HepG2 (cell line): ENCODE results near the gene MEX3A. TPM values are rescaled to one million over a fixed set of nuclear protein-coding genes. Genes with fewer than 3 reads are reported as not detected.

Experiments
- CBX5 ChIP-seq: sonication (generic); formaldehyde crosslinking; IDR thresholded peaks from 2 replicates; pipeline ENCODE4 v1.4.0; 2020; ENCODE audit warnings: missing genetic modification reagents, borderline replicate concordance
- DNMT3B ChIP-seq: conservative IDR thresholded peaks from 2 replicates; pipeline ENCODE4 v1.6.1; 2016; ENCODE audit warnings: missing biosample characterization, control low read depth
- FIP1L1 ChIP-seq: fragments of 200-400 bp; formaldehyde crosslinking; IDR thresholded peaks from 2 replicates; pipeline ENCODE4 v1.6.1; 2018; ENCODE audit warnings: low read depth, mild to moderate bottlenecking, low read length, moderate library complexity, borderline replicate concordance; ENCODE audit not compliant: insufficient read depth
- FOXA1 ChIP-seq, 2 experiments: fragments of 450-650 bp in 1 of 2; sonication (generic) in 1 of 2; formaldehyde crosslinking in 1 of 2; IDR thresholded peaks; 2 replicates each; pipeline versions ENCODE4 v1.4.0 to v1.6.1; 2016 to 2020; ENCODE audit warnings: missing genetic modification reagents in 1 of 2
- GLI4 ChIP-seq: sonication (generic); formaldehyde crosslinking; IDR thresholded peaks from 2 replicates; pipeline ENCODE4 v1.5.1; 2020; ENCODE audit warnings: missing genetic modification reagents, mild to moderate bottlenecking, moderate library complexity, borderline replicate concordance
- GZF1 ChIP-seq: sonication (generic); formaldehyde crosslinking; IDR thresholded peaks from 2 replicates; pipeline ENCODE4 v1.5.1; 2020; ENCODE audit warnings: mild to moderate bottlenecking, missing genetic modification reagents
- PHF20 ChIP-seq: sonication (generic); formaldehyde crosslinking; IDR thresholded peaks from 2 replicates; pipeline ENCODE4 v1.5.0; 2020; ENCODE audit warnings: mild to moderate bottlenecking, missing genetic modification reagents
- PHF8 ChIP-seq: sonication (generic); formaldehyde crosslinking; IDR thresholded peaks from 2 replicates; pipeline ENCODE4 v1.5.0; 2020; ENCODE audit warnings: missing genetic modification reagents
- ZIK1 ChIP-seq: sonication (generic); formaldehyde crosslinking; IDR thresholded peaks from 2 replicates; pipeline ENCODE4 v1.5.0; 2020; ENCODE audit warnings: mild to moderate bottlenecking, low read depth, missing genetic modification reagents, borderline replicate concordance
- ZNF556 ChIP-seq: sonication (generic); formaldehyde crosslinking; IDR thresholded peaks from 2 replicates; pipeline ENCODE4 v1.4.0; 2020; ENCODE audit warnings: mild to moderate bottlenecking, missing genetic modification reagents, borderline replicate concordance
- polyA plus RNA-seq, 8 experiments: library from polyadenylated mRNA; depleted of rRNA in 3 of 8; stranded (reverse) in 7 of 8; unstranded in 1 of 8; fragments of >200 nt; fragmentation: Illumina TruSeq in 4 of 8; extraction: Trizol in 4 of 8; gene quantifications; 2 replicates each; pipeline versions ENCODE4 v1.2.1 to v1.2.3, GENCODE V29; 2011 to 2016; ENCODE audit warnings: low read depth in 4 of 8, missing spikeins in 1 of 8, mixed read lengths in 1 of 8; ENCODE audit not compliant: insufficient read depth in 1 of 8
- total RNA-seq, 5 experiments: library from RNA; depleted of rRNA; stranded (reverse); fragments of >200 nt; fragmentation: Illumina TruSeq; extraction: Trizol; gene quantifications; 2 replicates each; pipeline ENCODE4 v1.2.3, GENCODE V29; 2016; ENCODE audit warnings: low read depth in 1 of 5
- TF ChIP-seq, protein P1 (sequence below), 2 experiments: IDR thresholded peaks; 2 replicates each; pipeline ENCODE4 v1.6.1; 2011 to 2012; ENCODE audit warnings: low read length in 2 of 2, borderline replicate concordance in 1 of 2, low read depth in 1 of 2, mild to moderate bottlenecking in 1 of 2, moderate library complexity in 1 of 2
- TF ChIP-seq, protein P2 (sequence below): sonication (generic); formaldehyde crosslinking; IDR thresholded peaks from 2 replicates; pipeline ENCODE4 v1.4.0; 2020; ENCODE audit warnings: missing genetic modification reagents
- TF ChIP-seq, protein P3 (sequence below): sonication (generic); formaldehyde crosslinking; IDR thresholded peaks from 2 replicates; pipeline ENCODE4 v1.4.0; 2020; ENCODE audit warnings: mild to moderate bottlenecking, low read depth, missing genetic modification reagents
- TF ChIP-seq, protein P4 (sequence below): sonication (generic); formaldehyde crosslinking; IDR thresholded peaks from 2 replicates; pipeline ENCODE4 v1.8.0; 2022; ENCODE audit warnings: missing genetic modification reagents, low read depth, mild to moderate bottlenecking, borderline replicate concordance
- TF ChIP-seq, protein P5 (sequence below): sonication (generic); formaldehyde crosslinking; IDR thresholded peaks from 2 replicates; pipeline ENCODE4 v1.8.0; 2022; ENCODE audit warnings: mild to moderate bottlenecking, missing genetic modification reagents; ENCODE audit not compliant: insufficient replicate concordance

Gene MEX3A
- total and polyA plus RNA-seq, 2 of the 13 experiments (the other 11 are each of a cell fraction or from before 2014, with no cell fraction given): 7.6 to 9.1 TPM

DNA sequence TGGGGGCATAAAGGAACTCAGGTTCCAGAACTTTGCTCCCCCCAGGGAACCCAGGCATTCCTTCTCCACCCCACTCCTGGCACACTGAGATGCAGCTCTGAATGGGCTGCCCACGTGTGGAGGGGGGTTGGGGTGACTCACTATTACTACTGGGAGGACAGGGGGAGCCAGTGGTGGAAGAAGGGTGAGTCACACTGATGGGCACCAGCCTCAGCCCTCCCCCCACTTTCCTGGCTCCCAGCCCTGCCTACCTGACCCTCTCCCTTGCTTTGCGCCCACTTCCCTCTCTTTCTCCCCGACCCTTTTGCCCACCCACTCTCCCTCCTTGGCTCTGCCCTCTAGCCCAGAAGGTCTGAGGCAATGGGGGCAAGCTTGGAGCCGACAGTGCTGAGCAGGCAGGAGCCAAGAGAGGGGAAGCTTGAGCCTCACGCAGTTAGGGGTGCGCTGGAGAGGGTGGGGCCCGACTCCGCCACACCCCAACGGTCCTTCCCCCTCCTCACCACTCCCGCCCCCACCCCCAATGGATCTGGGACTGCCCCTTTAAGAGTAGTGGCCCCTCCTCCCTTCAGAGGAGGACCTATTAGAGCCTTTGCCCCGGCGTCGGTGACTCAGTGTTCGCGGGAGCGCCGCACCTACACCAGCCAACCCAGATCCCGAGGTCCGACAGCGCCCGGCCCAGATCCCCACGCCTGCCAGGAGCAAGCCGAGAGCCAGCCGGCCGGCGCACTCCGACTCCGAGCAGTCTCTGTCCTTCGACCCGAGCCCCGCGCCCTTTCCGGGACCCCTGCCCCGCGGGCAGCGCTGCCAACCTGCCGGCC, 32.0 kb upstream of the MEX3A start, which contains the start of gene LMNA (continued):
- TF ChIP-seq, protein P1, sequence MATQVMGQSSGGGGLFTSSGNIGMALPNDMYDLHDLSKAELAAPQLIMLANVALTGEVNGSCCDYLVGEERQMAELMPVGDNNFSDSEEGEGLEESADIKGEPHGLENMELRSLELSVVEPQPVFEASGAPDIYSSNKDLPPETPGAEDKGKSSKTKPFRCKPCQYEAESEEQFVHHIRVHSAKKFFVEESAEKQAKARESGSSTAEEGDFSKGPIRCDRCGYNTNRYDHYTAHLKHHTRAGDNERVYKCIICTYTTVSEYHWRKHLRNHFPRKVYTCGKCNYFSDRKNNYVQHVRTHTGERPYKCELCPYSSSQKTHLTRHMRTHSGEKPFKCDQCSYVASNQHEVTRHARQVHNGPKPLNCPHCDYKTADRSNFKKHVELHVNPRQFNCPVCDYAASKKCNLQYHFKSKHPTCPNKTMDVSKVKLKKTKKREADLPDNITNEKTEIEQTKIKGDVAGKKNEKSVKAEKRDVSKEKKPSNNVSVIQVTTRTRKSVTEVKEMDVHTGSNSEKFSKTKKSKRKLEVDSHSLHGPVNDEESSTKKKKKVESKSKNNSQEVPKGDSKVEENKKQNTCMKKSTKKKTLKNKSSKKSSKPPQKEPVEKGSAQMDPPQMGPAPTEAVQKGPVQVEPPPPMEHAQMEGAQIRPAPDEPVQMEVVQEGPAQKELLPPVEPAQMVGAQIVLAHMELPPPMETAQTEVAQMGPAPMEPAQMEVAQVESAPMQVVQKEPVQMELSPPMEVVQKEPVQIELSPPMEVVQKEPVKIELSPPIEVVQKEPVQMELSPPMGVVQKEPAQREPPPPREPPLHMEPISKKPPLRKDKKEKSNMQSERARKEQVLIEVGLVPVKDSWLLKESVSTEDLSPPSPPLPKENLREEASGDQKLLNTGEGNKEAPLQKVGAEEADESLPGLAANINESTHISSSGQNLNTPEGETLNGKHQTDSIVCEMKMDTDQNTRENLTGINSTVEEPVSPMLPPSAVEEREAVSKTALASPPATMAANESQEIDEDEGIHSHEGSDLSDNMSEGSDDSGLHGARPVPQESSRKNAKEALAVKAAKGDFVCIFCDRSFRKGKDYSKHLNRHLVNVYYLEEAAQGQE (IDR thresholded peaks at IDR 0.05; ENCODE audit: borderline replicate concordance in 1 of 2, low read depth in 1 of 2, low read length in 2 of 2): peak in 1 of 2 experiments; percentile 27; a peak in 1 of 4 replicates
- TF ChIP-seq, protein P2, sequence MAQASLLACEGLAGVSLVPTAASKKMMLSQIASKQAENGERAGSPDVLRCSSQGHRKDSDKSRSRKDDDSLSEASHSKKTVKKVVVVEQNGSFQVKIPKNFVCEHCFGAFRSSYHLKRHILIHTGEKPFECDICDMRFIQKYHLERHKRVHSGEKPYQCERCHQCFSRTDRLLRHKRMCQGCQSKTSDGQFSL (CRISPR knock-in tag): no peak
- no peak for TF ChIP-seq ZIK1 (CRISPR knock-in tag)
- peak; percentile 56; the same call in 1 of the 2 replicates for TF ChIP-seq PHF8 (CRISPR knock-in tag)
- TF ChIP-seq, protein P3, sequence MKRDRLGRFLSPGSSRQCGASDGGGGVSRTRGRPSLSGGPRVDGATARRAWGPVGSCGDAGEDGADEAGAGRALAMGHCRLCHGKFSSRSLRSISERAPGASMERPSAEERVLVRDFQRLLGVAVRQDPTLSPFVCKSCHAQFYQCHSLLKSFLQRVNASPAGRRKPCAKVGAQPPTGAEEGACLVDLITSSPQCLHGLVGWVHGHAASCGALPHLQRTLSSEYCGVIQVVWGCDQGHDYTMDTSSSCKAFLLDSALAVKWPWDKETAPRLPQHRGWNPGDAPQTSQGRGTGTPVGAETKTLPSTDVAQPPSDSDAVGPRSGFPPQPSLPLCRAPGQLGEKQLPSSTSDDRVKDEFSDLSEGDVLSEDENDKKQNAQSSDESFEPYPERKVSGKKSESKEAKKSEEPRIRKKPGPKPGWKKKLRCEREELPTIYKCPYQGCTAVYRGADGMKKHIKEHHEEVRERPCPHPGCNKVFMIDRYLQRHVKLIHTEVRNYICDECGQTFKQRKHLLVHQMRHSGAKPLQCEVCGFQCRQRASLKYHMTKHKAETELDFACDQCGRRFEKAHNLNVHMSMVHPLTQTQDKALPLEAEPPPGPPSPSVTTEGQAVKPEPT (CRISPR knock-in tag): no peak; the same call in 1 of the 2 replicates
- no peak for TF ChIP-seq GZF1 (CRISPR knock-in tag)
- TF ChIP-seq DNMT3B (CRISPR knock-in tag): no peak
- TF ChIP-seq ZNF556: no peak; the same call in 1 of the 2 replicates
- no peak; the same call in 1 of the 2 replicates for TF ChIP-seq GLI4 (CRISPR knock-in tag)
- TF ChIP-seq, protein P4, sequence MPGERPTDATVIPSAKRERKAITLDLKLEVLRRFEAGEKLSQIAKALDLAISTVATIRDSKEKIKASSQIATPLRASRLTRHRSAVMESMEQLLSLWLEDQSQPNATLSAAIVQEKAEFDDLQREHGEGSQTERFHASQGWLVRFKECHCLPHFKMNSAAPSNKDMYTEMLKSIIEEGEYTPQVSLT (CRISPR knock-in tag): no peak
- TF ChIP-seq, protein P5, sequence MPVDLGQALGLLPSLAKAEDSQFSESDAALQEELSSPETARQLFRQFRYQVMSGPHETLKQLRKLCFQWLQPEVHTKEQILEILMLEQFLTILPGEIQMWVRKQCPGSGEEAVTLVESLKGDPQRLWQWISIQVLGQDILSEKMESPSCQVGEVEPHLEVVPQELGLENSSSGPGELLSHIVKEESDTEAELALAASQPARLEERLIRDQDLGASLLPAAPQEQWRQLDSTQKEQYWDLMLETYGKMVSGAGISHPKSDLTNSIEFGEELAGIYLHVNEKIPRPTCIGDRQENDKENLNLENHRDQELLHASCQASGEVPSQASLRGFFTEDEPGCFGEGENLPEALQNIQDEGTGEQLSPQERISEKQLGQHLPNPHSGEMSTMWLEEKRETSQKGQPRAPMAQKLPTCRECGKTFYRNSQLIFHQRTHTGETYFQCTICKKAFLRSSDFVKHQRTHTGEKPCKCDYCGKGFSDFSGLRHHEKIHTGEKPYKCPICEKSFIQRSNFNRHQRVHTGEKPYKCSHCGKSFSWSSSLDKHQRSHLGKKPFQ: peak; percentile 88
- no peak for TF ChIP-seq PHF20
- no peak for TF ChIP-seq FOXA1 (IDR thresholded peaks at IDR 0.05)
- TF ChIP-seq FOXA1 (CRISPR knock-in tag; IDR thresholded peaks at IDR 0.05): no peak
- TF ChIP-seq CBX5: no peak
- TF ChIP-seq FIP1L1: no peak
